HG03066 (cell line): ENCODE results near the gene CCDC47.
"Not testable (repeated sequence)": the region's sequence is repeated elsewhere in the genome, so short reads cannot be mapped to it uniquely, and the experiment has no call there.

Experiments
- ATAC-seq: cut with Tn5 transposase; IDR thresholded peaks from one replicate; pipeline ENCODE4 v1.9.1; 2021; ENCODE audit warnings: low read depth; ENCODE audit not compliant: unreplicated experiment

Gene CCDC47

DNA sequence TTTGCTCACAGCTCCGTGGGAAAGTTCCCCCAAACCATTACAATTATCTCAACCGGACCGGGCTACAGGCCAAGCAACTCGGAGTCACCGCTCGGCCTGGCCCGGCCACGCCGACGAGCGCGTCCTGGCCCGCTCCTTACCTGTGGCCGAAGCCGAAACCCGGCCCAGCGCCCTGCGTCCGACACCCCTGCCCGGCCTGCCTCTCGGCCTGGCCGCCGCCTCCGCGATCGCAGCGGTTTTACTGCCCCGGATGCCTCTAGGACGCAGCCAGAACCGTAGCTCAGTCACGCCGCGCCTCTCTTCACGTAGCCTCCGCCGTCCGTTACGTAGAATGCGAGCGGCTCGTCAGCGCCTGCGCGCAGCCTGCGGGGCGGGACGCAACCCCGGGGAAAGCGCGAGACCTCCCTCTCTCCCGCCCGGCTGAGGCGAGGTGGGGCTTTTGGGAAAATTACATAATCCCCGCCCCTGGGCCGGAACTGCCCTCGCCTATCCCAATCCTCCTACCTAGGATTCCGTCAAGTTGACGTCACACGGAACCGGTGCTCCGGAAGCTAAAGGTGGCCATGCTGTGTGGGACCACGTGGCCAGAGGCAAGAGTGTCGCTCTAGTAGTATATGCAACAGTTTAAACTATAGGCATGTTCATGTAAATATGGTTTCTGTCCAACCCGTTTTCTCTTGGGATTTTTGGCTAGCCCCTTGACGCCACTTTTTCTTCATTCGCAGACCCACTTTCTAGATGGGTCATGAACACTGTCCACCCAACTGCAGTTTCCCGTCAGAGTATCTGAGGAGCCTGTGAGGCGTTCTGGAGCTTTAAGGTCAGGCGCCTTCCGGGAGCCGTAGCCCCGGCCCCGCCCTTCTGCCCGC is at the start of gene CCDC47:
TSS of gene CCDC47 (minus strand) at position 326 of the 869 bp plus-strand sequence. CDS start 7,422 bp downstream, outside the sequence.
- ATAC-seq: peak; percentile 86

GRCh38 chr17:63822537-63822936 is 49.1 kb upstream of the CCDC47 start:
- no peak for ATAC-seq

DNA sequence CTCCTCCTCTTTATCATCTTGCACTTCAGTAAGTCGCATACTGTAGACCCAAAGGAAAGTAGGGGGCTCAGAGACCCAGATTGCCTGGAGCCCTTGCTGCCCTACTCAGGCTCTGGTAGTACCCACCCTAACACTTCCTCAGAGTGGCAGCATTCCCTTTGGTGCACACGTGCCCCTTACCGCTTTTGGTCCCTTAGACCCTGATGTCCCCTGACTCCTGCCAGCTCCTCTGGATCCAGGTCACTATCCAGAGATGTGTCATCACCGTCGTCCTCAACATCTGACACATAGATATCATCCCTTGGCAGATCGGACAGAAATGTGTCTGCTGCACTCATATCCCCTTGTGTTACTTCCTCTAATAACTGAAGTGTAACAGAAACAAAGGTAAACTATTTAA is 48.4 kb upstream of the CCDC47 start:
- no peak for ATAC-seq

- no peak for ATAC-seq
Measured at GRCh38 chr17:63820963-63821561, 47.7 kb upstream of the CCDC47 start.

- ATAC-seq: no peak
Measured at GRCh38 chr17:63819585-63820537, 46.5 kb upstream of the CCDC47 start.

- ATAC-seq: no peak
Measured at GRCh38 chr17:63819131-63819530, 45.7 kb upstream of the CCDC47 start.

- no peak for ATAC-seq
Measured at GRCh38 chr17:63817736-63818385, 44.5 kb upstream of the CCDC47 start.

GRCh38 chr17:63816669-63817068 is 43.3 kb upstream of the CCDC47 start:
- no peak for ATAC-seq

- ATAC-seq: no peak
Measured at GRCh38 chr17:63816123-63816522, 42.7 kb upstream of the CCDC47 start.

GRCh38 chr17:63809970-63810369 is 36.6 kb upstream of the CCDC47 start:
- ATAC-seq: no peak

GRCh38 chr17:63805591-63805990 is 32.2 kb upstream of the CCDC47 start:
- ATAC-seq: no peak

GRCh38 chr17:63804328-63804727 is 30.9 kb upstream of the CCDC47 start:
- no peak for ATAC-seq

GRCh38 chr17:63800783-63801182 is 27.4 kb upstream of the CCDC47 start:
- ATAC-seq: no peak

DNA sequence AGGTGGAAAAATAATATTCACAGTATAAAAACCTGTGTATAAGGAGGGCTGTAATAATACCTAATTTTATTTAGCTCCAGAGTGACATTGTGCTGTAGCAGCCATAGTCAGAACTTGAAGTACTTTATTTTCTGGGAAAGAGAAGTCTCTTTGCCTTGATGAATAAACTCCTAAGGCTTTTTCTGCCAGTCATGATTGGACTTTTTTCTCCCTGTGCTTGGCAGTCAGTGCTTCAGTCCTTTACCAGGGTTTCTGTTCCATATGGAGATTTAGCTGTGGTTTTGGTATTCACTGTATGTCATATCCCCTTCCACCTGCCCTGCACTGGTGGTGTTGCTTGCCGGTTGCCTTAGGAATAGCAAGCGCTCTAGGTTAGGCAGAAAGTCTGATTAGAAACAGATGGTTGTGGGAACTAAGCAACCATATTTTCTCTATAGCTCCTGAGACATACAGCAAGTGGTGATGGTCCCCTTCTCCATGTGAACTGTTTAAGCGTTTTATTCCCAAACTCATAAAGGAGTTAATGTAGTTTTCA is 25.2 kb upstream of the CCDC47 start:
- no peak for ATAC-seq

DNA sequence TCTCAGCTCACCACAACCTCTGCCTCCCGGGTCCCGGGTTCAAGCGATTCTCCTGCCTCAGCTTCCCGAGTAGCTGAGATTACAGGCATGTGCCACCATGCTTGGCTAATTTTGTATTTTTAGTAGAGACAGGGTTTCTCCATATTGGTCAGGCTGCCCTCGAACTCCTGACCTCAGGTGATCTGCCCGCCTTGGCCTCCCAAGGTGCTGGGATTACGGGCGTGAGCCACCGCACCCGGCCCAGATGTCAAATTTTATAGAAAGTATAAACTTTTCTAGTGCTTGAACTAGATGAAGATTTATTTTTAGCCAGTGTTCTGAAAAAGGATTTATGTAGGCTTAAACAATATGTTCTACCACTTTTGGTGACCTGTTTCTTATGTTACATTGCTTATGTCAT is 23.0 kb upstream of the CCDC47 start:
- ATAC-seq: not testable (repeated sequence)

GRCh38 chr17:63792055-63792729 is 18.8 kb upstream of the CCDC47 start:
- no peak for ATAC-seq

GRCh38 chr17:63790057-63790456 is 16.7 kb upstream of the CCDC47 start:
- no peak for ATAC-seq

DNA sequence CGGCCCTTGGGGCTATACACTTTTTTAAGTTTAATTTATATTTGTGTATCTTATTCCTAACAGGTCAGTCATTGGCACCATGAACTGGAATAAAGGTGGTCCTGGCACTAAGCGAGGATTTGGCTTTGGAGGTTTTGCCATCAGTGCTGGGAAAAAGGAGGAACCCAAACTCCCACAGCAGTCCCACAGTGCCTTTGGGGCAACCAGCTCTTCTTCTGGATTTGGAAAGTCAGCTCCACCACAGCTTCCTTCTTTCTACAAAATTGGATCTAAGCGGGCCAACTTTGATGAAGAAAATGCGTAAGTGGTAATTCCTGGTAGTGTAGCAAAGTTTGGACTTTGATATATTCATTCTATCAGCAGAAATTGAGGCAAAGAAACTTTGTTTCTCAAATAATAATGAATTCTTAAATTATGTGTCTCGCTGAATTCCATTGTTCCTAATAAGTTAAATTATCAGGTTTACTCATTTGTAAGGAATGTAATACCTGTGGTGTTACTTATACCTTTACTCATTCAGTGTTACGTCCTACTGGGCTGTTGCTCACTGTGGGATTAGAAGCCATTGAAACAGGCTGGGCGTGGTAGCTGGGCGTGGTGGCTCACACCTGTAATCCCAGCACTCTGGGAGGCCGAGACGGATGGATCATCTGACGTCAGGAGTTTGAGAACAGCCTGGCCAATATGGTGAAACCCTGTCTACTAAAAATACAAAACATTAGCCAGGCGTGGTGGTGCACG is 13.7 kb upstream of the CCDC47 start:
- ATAC-seq: no peak

DNA sequence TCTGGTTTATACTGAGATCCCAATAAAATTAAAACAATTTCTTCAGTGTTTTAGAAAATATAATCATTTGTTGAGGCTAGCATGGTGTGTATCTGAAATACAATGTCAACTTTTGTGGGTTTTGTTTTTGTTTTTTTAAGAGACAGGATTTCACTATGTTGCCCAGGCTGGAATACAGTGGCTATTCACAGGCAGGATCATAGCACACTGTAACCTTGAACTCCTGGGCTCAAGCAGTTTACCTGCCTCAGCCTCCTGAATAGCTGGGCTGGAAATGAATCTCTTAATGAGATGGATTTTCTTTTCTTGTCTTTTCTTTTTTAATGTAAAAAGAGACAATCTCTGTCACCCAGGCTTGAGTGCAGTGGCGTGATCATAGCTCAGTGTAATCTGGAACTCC is 12.7 kb upstream of the CCDC47 start:
- no peak for ATAC-seq
